T-helper 2 cell (primary cell): ENCODE measurements around the gene ANKRD7.
A peak's percentile ranks its signal among the peaks of the same experiment; 100 is the strongest.

Experiments
- DNase-seq, 5 experiments: peaks; one replicate each; pipeline versions ENCODE4 v3.0.0 to v3.0.0-alpha.2; 2012 to 2022
- total RNA-seq, 2 donors: gene quantifications; one replicate each; lab custom pipeline; 2026; lab: John Stamatoyannopoulos, UW

The ANKRD7 gene, protein sequence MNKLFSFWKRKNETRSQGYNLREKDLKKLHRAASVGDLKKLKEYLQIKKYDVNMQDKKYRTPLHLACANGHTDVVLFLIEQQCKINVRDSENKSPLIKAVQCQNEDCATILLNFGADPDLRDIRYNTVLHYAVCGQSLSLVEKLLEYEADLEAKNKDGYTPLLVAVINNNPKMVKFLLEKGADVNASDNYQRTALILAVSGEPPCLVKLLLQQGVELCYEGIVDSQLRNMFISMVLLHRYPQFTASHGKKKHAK
- total RNA-seq, result 0 to 0.07 reads per million in 2 donors

DNA sequence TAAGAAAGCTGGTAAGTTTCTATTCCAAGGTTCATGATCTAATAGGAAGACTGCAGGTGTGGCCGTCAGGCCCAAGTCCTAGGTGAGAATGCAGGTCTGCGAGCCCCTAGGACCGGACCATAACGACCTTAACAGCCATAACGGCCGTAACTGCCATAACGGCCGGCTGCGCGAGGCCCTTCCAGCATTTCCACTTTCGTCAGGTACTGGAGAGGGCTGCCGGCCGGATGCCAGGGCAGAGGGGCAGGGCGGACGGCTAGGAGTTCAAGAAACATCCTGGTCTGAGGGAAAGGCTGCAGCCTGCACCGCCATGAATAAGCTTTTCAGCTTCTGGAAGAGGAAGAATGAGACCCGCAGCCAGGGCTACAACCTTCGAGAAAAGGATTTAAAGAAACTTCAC, at the start of gene ANKRD7:
Gene ANKRD7, plus strand, starts transcription at position 184 of the 400 bp plus-strand sequence. Its CDS starts 127 bp downstream, at position 311.
- DNase-seq, result no peak

DNA sequence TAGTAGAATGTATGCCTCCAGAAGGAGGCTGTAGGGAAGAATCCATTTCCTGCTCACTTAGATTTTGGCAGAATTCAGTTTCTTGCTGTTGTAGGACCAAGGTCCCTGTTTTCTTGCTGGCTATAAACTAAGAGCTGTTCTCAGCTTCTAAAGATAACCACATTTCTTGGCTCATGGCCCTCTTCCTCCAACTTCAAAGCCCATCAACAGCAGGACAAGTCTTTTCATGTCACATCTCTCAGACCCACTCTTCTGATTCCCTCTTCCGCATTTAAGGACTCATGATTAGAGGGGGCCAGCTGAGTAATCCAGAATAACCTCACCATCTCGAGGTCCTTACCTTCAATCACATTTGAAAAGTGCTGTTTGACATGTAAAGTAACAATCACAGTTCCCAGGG, 48.8 kb upstream of the ANKRD7 start:
- no peak for DNase-seq

DNA sequence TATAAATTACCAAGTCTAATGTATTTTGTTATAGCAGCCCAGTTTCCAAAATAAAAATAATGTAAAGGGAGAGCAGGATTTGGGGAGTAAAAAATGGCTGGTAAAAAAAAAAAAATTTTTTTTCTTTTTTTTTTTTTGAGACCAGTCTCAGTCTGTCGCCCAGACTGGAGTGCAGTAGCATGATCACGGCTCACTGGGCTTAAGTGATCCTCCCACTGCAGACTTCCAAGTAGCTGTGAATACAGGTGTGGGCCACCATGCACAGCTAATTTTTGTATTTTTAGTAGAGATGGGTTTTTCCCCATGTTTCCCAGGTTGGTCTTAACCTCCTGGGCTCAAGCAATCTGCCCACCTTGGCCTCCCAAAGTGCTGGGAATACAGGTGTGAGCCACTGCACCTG, 45.3 kb upstream of the ANKRD7 start:
- no peak for DNase-seq

DNA sequence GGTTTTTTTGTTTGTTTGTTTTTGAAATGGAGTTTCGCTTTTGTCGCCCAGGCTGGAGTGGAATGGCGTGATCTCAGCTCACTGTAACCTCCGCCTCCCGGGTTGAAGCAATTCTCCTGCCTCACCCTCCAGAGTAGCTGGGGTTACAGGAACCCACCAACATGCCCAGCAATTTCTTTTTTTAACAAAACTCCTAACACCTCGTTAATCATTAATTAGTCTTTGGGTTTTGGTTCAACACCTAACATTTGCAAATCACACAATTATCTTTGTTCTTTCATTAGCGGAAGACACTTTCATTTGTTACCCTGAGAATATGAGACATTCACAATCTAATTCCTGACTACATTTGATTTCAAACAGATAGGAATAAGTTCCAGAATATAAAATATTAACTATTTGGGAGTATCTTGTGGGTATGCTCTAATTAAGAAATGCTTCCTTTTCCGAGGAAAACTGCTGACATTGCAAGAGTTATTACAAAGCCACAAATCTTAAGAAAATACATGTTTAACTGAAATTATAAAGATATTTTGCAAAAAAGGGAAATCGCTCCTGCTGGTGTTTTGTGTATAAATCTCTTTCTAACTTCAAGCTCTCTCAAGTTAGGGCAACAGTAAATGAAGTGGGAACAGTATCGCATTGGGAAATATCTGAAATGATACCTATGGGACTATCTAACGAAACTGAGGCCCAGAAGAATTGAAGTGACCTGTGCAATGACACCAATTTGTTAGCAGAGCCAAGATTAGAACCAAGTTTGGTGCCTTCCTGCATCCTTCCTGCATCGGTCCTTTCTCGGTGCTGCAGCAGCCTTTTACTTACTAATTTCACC, 41.7 kb upstream of the ANKRD7 start:
- peak in 1 of 5 experiments; percentile 44 for DNase-seq

DNA sequence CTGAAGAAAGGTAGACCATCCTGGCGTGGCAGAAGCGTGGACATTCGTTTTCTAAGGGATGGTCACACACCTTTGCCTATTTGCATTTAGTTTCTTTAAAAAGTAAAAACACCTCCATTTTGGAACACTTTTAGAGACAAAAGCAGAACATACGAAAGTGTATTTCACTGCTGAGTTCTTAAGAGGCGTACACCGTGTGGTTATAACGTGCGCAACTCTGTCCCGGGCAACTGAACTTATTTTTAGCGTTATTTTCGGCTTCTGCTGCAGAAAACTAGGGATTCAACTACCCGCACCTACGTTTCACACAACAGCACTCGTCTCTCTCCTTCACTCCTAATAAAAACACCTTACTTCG, 41.1 kb upstream of the ANKRD7 start:
- DNase-seq, result no peak

DNA sequence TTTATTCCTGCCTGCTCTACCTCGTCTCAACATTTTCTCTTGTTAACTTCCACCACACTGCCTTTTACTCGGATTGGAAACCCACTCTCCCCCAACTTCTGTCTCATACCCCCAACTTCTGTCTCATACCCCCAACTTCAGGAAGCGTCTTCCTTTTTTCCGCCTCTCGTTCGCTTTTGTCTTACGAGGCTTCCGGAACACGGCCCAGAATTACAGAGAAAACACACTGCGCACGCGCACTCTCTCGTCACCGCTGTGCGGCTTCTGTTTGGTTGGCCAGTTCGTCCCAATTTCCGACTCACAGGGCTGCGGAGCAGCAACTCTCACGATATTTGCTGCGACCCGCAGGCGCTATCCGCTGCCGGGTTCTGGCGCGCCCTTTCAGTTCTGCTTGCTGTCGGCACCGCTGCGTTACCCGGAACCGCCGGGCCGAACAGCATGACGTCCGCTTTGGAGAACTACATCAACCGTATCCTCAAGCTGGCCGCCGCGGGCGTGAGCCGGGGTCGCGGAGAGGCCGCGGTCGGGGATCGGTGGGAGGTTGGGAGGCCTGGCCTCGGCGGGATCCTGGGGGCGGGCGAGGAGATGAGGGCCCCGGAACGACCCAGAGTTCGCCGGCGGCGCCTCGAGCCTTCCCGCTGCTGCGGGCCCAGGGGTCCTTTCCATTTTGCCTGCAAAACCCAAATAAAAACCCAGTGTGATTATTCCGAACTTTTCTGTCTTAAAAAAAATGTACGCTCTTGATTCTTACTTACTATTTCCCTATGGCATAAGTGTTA, 40.5 kb upstream of the ANKRD7 start, which contains the start of gene LSM8:
Gene LSM8, plus strand, starts transcription at position 379 of the 779 bp plus-strand sequence. Its CDS starts 60 bp downstream, at position 439.
- DNase-seq, result peak; percentile 92 to 99 (median 95)

DNA sequence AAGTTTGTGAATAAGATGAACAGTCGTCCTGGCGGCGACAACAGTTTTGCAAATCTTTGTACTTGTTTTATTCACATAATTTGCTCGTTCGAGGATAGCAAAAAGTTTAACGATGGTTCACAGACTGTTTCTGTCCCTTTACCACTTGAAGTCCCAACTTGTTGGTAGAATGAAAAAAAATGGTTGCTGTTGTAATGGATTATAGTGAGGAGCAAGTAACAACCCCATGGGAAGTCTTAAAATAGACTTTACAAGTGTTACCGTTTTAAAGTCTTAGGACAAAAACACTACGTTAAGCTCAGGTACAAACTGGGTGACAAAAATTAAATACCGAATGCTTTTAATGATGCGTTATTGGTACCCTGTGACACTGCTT, 40.0 kb upstream of the ANKRD7 start:
- DNase-seq, result peak in 1 of 5 experiments; percentile 36

DNA sequence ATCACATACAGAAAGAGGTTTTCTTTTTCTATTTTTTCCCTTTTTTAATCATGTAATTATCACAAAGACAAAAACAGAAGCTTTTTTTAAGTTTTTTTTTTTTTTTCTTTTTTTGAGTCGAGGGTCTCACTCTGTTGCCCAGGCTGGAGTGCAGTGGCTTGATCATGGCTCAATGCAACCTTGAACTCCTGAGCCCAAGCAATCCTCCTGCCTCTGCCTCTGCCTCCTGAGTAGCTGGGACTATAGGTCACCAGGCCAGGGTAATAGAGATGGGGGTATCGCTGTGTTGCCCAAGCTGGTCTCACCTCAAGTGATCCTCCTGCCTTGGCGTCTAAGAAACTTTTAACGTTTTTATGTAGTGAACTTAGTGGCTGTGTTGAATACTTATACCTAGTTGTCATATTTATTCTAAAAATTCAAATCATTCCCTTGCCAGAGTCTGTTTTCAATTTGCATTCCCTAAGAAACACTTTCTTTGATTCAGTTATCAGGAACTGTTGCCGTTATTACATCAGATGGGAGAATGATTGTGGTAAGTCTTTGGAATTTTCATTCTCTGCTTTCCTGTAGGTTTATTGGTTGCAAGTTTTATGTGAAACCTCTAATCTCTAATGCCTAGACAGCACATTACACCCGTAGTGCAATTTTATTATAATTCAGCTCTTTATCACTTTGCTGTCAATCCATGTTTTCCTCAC, 39.2 kb upstream of the ANKRD7 start:
- no peak for DNase-seq

DNA sequence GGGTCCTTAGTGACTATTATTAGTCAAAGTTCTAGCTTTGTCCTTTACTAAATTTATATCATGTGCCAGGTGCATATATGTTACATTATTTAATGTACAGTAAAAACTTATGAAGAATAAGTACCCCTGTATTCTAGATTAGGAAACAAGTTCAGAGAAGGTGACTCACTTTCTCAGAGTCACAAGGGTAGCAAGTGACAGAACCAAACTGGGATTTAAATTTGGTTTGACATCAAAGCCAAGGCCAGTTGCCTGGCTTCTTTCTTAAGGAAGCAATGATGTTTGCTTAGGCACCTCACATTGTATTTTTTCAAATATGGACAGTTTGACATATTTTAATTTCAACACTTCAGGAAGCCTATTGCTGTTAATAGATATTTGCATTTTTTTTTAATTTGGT, 38.0 kb upstream of the ANKRD7 start:
- DNase-seq, result no peak

DNA sequence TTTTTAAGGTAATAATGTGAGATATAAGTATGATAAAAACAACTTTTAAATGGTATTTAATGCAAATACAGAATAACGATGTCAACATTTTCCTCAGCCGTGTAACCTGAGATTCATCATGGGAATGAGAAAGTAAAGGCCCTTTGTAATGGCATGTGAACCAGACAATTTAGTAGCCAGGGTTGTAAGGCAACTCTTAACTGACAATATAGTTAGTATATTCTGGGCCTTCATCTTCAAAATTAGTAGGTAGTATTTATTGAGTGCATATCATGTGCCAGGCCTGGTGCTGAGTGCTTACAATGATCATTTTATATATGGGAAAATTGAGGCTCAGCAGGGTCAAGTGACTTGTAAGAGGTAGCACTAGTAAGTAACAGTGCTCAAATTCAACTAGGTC, 29.9 kb upstream of the ANKRD7 start:
- no peak for DNase-seq

DNA sequence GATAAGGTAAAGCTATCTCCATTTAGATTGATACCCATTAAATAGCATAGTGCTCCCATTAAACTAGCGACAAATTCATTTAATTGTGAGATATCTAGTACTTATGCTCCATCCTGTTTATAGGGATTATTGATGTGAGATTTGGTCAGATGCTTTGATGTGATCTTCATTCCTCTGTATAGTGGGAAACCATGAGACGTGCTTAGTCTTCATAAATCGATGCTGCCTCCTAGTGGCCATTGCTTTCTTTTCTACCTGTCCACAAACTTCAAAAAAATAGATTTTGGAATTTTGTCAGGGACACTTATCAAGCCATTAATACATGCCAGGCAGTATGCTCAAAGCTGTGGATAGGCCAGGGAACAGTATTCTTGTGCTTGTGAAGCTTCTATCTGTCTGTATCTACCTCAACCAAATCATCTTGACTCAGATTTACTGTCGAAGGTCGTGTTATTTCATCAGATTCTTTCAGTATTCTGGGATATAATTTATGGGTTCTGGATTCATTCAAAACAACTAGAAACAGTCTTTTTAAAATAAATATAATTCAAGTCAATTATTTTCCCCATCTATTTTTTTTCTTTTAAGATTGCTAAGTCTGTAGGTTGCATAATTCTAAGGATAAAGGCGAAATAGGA, 28.5 kb upstream of the ANKRD7 start:
- peak in 3 of 5 experiments; percentile 15 to 59 (median 21) for DNase-seq

DNA sequence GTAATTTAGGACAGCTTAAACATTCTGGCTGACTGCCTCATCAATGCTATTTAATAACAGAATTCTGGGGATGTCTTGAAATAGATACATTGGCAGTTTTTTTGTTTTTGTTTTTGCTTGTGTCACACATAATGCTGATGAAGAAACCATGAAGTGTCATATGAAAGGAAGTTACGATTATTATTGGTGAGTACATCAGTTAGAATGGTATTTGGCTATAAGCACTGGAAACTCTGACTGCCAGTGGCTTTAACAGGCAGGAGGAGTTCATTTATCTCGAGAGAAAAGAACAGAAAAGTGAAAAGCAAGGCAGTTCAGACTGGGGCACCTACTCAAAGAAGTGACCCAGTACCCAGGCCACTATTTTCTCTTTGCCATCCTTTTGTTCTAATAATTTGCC, 22.4 kb upstream of the ANKRD7 start:
- no peak for DNase-seq

DNA sequence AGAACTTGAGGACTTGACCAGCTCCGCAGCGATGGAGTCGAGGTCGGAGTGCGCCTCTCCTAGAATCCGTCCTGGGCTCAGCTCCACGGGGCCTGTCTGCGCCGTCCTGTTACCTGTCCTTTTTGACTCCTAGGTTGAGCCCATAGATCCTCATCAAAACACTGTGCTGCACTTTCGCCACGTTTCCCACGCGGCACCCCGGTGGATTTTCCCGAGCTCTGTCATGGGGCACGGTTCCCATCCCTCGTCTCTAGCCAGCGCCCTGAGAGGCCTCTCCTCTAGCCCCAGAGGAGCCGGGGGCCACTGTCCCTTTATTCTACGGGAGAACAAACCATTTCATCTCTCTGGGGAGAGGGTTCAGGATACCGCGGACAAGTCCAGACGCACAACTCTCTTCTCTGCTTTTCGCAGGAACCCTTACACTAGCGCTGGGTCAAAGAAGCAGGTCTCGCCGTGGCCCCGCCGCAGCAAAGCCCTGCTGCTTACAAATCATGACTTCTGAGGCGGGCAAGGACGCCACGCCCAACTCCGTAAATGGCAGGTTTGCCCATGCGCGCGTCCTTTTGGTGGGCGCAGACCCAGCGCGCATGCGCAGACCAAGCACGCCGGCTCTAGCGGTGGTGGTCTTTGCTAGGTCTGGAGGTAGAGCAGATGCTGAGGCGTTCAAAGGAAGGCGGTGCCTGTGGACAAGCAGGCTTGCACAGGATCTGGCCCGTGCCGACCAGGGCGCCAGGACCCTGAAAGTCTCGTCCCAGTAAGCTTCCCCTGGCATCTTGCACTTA, 10.3 kb upstream of the ANKRD7 start:
- peak; percentile 20 to 79 (median 40) for DNase-seq

DNA sequence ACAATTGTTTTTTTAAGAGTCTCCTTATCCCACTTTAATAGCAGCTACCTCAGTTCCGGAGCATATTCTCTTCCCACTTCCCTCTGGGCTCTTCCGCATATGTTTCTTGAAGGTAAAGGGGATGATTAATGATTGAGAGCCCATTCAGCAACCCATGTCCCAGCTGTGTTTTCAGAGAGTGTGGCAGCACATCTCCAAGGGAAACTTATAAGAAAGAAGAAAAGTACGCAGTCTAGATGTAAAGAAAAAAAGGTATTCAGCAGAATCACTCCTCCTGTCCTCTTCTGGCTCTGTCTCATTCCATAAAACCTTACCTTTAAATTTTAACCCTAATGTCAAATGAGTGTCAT, 9.7 kb upstream of the ANKRD7 start:
- no peak for DNase-seq

DNA sequence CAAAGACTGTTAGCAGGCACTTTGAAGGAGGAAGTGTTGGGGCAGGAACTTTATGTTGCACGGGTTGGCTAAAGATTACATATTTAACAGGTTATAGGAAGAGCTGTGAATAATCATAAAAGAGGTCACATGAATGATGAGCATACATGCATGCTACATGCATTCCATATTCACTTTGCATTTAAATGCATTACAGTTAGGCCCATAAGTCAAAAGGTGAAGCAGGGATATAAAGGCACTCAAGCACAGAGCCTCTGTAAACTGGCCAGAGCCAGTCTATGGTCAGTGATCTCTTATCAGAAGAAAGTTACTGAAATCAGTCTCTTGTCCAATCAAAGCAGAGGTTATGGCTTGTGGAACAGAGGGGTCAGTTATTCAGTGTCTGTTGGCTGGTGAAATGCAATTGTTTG, 7.3 kb upstream of the ANKRD7 start:
- no peak for DNase-seq

DNA sequence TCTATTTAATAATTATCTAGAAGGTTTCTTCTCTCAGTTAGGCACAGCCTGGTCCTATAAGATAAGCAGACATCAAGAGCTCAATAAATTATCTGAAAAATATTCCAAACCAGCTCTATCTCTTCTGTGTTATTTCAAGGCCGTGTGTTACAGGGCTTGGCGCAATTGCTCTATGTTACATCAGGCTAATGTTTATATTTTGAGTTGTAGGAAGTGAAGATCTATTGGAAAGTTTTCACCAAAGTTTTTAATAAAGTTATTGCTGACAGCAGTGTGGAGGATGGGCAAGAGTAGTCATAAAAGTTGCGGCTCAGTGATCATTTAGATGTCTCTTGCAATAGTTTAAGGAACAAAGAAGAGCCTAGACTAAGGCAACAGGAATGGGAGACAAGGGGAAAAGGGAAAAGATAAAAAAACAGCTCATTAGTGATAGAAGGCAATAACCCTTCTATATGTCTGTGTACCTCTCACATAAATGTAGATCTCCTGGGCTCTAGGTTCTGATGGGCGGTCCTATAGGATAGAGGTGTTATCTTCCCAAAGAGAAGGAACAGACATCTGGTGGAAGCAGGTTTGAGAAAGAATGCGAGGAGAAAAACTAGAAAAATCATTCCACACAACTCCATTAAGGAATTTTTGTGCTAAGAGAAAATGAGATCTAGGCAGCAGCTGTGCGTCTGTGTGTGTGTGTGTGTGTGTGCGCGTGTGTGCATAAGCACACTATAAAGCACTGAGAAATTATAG, 5.9 kb upstream of the ANKRD7 start:
- no peak for DNase-seq

DNA sequence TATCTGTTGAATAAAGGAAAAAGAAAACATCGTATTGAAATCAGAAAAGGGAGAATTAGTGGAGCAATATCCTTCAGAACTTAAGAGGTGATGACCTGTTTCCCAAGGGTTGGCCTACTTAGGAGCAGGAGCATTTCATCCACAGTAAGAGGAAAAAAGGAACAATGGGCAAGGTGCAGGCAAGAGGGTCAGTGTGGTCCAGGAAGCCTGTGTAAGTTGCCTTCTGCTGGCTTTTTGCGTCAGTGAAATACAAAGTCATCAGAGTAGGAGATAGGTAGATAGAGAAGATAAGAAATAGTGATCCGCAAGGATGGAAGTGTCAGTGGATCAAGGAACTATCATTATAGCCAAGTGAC, 5.4 kb upstream of the ANKRD7 start:
- no peak for DNase-seq

DNA sequence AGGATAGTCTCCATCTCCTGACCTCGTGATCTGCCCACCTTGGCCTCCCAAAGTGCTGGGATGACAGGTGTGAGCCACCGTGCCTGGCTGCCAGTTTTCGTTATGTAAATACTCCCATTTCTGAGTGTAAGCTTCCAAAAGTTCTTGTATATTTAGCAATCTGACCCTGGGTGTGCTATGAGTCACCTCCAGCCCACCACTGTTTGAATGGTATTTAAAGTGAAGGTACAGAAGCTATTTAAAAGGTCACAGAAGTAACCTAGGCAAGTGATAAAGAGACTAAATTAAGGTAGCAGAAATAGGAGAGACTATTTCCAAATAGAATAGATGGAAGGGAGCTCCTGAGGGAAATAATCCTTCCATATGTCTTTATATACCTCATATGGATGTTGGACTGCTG, 3.9 kb upstream of the ANKRD7 start:
- no peak for DNase-seq

DNA sequence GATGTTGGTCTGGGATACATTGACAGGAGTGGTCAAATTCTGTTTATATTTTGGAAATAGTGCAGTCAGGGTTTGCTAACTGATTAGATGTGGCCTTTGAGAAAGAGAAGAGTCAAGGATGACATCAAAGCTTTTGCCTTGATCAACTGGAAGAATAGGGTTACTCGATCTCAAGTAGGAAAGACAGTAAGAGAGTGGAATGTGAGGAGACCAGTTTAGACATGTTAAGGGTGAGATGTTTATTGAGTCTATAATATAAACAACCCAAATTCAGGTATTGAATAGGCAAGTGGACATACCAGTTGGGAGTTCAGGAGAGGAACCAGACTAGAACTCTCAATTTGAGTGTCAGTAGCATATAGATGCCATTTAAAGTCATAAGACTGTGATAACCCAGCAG, 1.9 kb upstream of the ANKRD7 start:
- DNase-seq, result no peak

DNA sequence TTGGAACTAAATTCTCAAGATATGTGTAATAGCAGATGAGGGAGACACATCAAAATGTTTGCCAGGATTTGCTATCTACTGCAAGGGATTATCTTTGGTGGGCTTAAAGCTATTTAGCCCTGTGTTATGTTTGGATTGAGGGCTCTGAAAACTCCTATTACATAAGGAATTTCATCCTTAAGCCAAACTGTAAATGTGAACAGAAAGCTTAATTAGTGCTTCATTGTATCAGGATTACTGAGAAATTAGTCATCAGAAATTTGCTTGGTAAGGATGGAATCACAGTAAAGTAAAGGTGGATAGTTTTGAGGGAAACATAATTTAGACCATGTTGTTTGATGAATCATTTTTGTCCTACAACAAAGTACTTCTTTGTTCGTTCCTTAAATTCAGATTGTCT, 8.3 kb downstream of the ANKRD7 start:
- DNase-seq, result no peak

DNA sequence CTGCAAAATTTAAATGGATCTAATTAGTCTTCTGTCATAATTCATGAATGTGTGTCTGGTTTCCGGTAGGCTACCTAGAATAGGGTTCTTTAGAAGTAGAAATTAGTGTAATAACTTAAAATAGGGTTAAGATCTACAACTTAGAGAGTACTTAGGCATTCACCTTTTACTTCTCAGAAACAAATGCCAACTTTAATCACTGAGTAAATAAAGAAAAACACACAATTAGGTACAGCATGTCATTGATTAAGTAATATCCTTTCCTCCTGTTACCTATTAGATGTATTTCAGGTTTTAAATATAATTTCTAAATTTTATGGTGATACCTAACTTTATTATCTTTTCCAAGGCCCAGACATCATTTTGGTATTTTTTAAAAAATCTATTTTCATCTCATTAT, 9.3 kb downstream of the ANKRD7 start:
- DNase-seq, result no peak
